Esophagus squamous epithelium (tissue), 4 donors: ENCODE measurements around the gene CAP2.

ENCODE experiments used
- POLR2A ChIP-seq, 4 donors: fragments of 450-650 bp; IDR thresholded peaks; one replicate each; pipeline ENCODE4 v1.6.1; 2017; ENCODE audit warnings: antibody characterized with exemption in 4 of 4, mild to moderate bottlenecking in 4 of 4, moderate library complexity in 3 of 4
- TF ChIP-seq, protein P1 (sequence below), 6 experiments: fragments of 450-650 bp in 4 of 6; fragments of 200-600 bp in 2 of 6; sonication (generic) in 2 of 6; IDR thresholded peaks; one replicate each; pipeline ENCODE4 v1.5.1; 2016 to 2019; ENCODE audit warnings: antibody characterized with exemption in 6 of 6, mild to moderate bottlenecking in 4 of 6, moderate library complexity in 4 of 6

DNA sequence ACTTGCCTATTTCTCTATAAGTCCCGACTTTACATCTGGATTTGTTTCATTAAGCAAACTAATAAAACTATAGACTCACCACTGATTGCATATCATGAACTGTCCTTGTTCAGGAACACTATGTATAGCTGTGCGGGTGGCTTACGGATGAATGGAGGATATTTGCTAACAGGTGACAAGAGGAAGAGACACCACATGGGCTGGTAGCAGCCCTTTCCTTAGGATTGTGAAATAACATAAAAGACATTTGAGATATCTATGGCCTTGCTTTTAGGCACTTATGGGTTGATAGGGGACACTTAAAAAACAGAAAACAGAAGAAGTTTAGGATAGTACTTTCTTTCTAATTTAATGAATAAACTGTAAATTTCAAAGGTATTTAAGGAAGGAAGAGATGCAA, 5.0 kb upstream of the CAP2 start:
- TF ChIP-seq POLR2A (IDR thresholded peaks at IDR 0.05), result no peak
- TF ChIP-seq, protein P1, sequence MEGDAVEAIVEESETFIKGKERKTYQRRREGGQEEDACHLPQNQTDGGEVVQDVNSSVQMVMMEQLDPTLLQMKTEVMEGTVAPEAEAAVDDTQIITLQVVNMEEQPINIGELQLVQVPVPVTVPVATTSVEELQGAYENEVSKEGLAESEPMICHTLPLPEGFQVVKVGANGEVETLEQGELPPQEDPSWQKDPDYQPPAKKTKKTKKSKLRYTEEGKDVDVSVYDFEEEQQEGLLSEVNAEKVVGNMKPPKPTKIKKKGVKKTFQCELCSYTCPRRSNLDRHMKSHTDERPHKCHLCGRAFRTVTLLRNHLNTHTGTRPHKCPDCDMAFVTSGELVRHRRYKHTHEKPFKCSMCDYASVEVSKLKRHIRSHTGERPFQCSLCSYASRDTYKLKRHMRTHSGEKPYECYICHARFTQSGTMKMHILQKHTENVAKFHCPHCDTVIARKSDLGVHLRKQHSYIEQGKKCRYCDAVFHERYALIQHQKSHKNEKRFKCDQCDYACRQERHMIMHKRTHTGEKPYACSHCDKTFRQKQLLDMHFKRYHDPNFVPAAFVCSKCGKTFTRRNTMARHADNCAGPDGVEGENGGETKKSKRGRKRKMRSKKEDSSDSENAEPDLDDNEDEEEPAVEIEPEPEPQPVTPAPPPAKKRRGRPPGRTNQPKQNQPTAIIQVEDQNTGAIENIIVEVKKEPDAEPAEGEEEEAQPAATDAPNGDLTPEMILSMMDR (IDR thresholded peaks at IDR 0.05), result no peak
